Ramos (cell line): Measurements from ENCODE around the gene BDKRB1.

Experiments used
- in situ Hi-C: fragments of 300-500 bp; cut with MboI; formaldehyde crosslinking; loops from one replicate; pipeline ENCODE4 v1.14.3; 2022; ENCODE audit warnings: low sequenced_read_pairs; ENCODE audit not compliant: unreplicated experiment

BDKRB1 gene

DNA sequence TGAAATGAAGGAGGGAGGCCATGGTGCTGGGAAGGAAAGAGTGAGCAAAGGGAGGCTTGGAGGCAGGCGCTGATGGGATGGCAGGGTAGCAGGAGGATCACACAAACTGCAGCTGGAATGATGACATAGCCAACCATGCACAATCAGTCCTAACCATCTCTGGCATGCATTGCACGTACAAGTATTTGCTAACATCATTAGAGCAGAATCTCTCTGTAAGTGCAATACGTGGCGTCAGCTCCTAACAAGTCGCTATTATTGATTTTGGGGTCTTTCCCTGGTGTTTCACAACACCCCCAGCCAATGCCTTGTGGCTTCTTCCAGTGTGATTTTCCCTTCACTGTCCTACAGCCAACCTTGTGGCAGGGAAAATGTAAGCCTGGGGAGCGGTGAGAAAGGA lies 18.5 kb downstream of the BDKRB1 start:
- in situ Hi-C loops: loop anchor here (10.0 kb wide), 1 partner anchor 710 kb away; no protein-coding TSS in a partner anchor

DNA sequence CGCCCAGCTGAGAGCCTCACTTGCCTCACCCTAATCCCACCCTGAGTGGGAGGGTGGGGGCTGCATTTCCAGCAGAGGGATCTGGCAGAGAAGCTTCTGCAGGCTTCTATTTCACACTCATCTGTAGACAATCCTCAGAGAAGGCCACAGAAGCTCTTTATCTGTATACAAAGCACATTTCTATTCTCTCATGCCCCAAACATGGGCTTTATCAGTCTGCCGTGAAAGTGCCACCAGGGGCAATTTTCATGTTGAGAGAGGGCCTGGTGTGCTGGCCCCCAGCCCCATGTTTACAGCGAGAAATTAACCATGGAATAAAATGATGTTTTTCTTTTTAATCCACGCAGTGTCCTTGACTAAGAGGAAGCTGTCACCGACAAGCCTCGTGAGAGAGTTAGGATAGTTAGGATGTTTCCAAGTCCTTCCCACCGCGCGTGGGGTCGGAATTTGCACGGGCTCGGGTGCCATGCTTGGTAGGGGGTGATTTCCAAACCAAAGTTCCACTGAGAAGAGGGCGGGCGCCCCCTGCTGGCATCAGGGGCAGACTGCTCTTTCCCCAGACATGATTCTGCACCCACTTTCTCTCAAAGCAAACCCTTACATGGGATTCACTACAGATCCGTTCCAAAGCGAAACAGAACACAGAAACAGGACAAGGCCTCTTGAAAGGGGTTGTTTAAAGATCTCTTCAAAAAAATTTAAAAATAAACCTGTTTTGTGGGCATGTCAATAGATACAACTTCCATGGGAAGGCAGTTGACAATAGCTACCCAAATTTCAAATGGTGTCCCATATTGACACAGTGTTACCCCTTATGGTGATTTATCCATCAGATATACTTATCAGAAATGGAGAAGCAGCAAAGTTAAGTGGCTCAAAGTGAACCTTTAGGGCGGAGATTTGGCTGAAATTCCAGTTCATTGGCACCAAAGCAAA lies 19.4 kb downstream of the BDKRB1 start:
- in situ Hi-C loops: loop anchor here (10.0 kb wide), 1 partner anchor 711 kb away; no protein-coding TSS in a partner anchor

DNA sequence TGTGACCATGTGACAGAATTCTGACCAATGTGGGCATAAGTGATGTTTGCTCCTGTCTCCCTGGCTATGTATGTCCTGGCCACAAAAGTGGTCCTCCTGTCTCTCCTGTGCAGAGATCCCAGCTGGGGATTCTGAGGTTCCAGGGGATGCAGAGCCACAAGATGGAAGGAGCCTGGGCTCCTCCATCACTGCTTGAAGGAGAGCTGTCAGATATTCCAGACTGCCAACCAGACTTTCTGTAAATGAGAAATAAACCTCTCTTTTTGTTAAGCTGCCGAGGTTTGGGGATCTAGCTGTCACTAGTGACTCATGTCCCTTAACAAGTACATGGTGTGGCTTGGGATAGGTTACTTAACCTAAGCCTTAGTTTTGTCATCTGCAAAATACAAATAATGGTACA lies 21.9 kb downstream of the BDKRB1 start:
- in situ Hi-C loops: loop anchor here (10.0 kb wide), 1 partner anchor 713 kb away; no protein-coding TSS in a partner anchor

DNA sequence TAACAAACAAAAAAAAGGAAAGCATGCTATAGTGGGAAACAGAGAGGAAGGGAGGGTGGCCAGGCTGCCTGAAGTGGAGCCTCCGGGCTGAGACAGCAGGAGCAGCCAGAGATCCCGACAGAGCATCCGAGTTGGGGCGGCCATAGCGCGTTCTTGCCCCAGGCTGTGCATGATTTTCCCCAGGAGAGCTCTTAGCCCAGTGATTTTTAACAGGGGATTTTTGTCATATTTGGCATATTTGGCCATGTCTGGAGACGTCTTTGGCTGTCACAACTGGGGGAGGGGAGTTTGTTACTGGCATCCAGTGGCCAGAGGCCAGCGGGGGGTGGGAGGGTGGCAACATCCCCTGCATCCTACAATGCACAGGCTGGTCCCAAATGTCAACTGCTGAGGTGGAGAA lies 23.6 kb downstream of the BDKRB1 start:
- in situ Hi-C loops: loop anchor here (10.0 kb wide), 1 partner anchor 715 kb away; no protein-coding TSS in a partner anchor

DNA sequence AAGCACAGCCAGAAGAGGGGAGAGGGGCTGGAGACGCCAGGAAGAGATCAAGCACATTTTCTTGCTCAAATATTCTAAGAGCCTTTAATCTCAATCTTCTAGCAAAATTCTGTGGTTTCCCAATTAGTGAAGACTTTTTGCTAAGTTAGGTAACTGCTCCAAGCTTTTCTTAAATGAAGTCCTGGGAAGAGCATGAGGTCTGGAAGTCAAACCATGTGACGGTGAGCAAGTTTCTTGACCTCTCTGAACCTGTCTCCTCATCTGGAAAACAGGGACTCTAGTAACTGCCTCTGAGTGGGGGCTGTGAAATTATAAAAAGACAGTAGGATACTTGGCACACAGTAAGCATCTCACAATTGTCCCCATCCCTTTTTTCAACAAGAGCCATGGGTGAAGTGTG lies 24.1 kb downstream of the BDKRB1 start:
- in situ Hi-C loops: no loop called here

DNA sequence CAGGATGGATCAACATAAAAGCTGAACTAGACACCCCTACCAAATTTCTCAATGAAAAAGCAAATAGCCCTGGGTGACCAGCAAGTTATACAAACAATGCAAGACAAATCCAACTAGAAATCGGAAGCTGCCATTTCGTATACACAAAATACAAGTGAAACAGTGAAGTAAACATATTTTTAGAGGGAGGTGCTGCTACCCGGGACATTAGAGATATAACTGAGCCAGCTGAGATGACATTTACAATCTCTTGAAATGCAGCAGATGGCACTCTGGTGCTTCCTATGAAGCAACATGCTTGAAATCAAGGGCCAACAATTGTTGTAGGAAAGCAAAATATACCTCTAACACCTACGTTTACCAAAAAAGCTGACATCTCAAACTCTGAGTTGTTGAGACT lies 25.5 kb downstream of the BDKRB1 start:
- in situ Hi-C loops: no loop called here

DNA sequence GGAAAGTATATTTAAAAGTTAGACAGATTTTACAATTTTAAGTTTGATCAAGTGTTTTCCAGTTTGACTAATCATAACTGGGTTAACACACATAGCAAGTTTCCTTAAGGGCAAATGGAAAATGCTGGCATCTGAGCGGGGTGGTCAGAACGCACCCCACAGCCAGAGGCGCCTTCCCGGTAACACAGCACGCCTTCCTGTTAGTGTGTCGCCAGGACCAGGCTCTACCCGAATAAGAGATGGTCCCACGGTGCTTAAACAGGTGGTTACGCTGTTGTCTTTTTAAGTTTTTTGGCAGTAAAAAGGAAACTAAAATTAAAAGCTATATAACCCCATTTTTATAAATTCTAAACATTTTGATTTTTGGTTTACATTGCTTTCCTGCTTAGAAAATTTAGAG lies 28.0 kb downstream of the BDKRB1 start:
- in situ Hi-C loops: no loop called here

DNA sequence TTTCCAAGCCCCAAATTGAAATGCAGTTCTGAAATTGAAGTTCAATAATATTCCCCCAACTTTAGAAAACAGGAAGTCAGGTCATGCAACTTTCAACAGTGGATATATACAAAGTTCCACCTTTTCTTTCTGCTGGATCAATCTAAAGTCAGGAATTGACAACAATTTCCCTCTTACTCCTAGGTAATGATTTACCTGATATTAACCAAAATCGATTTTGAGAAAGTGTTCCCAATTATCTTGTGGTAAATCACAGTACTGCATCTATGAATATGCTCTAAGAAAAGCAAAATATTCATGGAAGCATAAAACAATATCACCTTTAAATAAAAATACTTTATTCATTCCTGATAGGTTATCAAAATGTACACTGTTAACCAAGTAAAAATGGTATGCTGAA lies 28.4 kb downstream of the BDKRB1 start:
- in situ Hi-C loops: no loop called here

DNA sequence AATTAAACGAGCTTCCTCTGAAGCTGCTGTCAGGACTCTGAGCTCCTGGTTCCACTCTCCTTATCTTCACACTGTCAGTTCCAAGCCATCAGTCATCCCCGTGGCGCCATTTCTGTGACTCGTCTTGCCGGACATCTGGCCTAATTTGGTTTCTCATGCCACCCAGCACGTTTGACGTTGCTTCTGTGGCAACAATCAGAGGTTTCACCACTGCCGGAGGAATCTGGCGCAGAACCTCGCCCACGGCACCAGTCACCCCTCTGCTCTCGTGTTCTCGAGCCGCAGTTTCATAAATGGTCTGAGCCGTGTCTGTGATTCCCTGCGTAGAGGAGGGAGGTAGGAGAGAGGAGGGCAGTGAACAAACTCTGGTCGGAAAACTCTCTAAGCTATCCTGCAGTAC lies 29.7 kb downstream of the BDKRB1 start:
- in situ Hi-C loops: no loop called here

DNA sequence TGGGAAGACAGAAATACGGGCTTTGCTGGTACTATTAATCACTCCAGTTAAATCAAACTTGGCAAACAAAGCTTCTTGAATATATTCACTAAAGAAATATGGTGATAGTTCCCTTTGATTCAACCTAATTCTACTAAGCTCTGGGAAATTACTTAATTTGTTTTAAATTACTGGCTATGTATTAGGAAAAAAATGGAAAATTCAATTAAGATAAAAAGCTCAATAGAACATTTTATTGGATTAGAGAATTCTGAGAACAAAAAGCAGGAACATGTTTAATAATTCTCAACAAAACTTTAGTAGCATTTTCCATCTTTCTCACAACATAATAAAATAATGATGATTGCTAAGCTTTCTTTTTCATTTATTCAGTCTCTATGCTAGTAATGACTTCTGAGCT lies 30.2 kb downstream of the BDKRB1 start:
- in situ Hi-C loops: no loop called here

DNA sequence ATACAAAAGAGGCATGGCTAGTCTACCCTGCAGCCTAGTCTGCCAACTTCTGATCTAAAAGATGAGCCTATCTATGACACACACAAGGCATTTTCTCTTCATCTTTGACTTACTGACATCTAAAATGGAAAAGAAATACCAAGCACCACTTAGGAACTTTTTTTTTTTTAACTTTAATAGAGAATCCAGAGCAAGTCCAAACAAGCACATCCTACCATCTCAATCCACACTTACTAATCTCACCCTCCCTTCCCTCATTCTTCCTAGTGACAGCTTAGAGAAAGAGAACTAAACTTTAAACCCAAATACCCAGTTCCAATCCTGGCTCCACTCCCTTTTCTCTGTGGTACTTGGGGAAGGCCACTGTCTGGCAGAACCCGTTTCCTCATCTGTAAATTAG lies 31.8 kb downstream of the BDKRB1 start:
- in situ Hi-C loops: no loop called here

DNA sequence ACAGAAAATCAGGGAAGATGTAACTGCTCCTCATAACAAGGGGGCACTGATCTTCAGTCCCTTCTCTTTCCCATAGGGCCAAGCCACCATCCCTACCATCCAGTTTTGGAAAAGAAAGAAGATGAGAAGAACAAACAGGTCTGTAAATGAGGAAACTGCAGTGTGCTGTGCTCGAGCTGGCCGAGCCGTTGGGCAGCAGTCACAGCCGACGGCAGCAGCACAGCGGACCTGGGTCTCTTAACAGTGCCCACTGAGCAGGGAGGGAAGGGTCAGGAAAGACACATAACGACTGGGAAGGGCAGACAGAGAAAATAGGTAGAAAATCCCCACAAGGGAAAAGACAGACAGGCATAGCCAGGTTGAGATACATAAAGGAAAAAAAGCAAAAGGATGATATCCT lies 38.2 kb downstream of the BDKRB1 start:
- in situ Hi-C loops: loop anchor here (10.0 kb wide), 1 partner anchor 121 kb away; no protein-coding TSS in a partner anchor

DNA sequence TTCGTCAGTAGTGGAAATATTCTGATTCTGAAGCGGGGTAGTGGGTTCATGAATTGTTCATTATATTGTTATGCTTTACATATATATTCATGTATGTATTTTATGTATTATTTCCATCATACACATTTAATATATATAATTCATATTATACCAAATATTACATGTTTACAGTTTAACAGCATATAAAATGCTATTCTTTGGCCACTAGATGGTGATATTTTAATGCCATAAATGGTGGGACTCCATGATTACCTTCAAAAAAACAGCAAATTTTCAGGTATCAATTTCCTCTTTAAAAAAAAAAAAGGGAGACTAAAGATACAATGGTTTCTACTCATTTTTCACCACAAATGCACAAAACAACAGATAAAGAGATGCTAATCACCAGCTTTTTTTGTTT lies 41.0 kb downstream of the BDKRB1 start:
- in situ Hi-C loops: loop anchor here (10.0 kb wide), 1 partner anchor 118 kb away; no protein-coding TSS in a partner anchor

DNA sequence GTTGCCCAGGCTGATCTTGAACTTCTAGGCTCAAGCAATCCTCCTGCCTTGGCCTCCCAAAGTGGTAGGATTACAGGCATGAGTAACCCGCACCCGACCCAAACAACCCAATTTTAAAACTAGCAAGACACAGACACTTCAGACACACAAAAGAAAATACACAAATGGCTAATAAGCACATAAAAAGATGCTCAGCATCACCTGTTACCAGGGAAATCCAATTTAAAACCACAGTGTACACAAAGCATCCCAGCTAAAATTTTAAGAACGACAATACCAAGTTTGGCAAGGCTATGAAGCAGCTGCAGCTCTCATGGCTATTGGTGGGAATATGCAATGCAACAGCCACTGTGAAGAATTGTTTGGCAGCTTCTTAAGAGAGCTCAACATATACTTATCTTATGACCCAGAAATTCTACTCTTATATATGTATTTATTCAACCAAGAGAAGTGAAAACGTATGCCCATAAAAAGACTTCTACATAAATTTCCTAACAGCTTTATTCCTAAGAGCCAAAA lies 42.0 kb downstream of the BDKRB1 start:
- in situ Hi-C loops: loop anchor here (10.0 kb wide), 1 partner anchor 117 kb away; no protein-coding TSS in a partner anchor

DNA sequence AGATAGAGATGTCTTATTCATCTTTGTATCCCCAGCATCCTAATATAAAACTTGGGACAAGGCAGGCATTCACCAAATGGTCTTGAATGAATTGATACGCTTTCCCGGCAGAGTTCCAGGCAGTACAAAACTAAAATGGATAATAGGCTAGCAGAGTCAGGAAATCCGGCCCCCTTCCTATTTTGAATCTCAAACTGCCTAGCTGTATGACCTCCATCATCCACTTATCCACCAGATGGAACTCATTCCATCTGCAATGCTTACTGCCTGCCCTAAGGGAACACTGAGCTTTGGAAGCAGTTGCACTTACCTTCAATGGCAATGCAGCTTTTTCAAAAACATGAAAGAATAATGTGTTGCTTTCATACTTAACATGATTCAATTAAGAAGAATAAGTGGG lies 43.4 kb downstream of the BDKRB1 start:
- in situ Hi-C loops: loop anchor here (10.0 kb wide), 1 partner anchor 115 kb away; no protein-coding TSS in a partner anchor

DNA sequence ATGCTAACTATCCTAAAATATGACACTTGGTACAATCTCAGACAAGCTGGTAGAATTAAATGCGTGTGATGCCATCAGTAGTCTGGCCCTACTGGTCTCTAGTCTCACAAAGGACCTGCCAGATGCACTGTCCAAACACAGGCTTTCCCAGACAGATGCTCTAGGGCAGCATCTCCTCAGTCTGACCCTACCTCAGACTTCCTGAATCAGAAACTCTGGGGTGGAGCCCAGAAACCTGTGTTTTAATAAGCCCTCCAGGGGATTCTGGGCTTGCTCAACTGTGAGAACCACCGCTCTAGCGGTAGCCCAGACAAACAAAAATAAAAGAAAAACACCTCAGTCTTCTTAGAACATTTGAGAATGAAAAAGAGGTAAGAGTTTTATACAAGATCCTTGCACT lies 48.0 kb downstream of the BDKRB1 start:
- in situ Hi-C loops: no loop called here

DNA sequence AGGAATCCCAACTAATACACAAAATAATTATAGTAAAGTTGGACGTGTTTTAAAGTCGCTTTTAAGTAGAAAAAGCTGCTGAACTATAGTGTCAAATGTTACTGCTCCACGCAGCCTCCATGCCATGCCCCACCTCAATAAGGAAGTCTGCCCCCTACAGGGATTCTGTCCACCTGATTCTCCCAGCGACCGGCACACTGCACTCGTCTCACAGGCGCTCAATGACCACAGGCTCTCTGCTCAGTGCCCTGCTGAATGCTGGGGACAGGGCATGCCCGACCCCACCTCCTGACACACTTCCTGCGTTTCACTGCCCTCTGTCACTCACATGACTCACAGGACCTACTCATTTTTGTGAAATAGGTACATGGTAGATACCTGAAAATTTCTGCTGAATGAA lies 48.9 kb downstream of the BDKRB1 start:
- in situ Hi-C loops: no loop called here

DNA sequence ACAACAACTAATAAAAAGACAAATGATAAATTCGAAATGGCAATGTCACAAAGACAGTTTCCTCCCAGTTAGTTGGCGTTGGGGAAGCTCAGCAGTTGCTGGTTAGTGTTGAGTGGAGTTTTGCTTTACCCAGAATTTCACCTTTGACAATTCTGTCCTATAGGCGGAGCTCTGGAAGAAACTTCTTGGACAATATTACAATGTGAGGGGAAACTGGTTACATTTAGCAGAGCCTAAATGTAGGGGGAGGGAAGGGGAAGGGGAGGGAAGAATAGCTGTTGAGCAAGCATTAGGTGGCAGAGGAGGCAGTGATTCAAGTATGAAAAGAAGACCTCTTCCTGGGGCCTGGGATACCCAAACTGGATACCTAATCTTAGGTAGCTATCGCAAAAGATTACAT lies 51.4 kb downstream of the BDKRB1 start:
- in situ Hi-C loops: no loop called here

DNA sequence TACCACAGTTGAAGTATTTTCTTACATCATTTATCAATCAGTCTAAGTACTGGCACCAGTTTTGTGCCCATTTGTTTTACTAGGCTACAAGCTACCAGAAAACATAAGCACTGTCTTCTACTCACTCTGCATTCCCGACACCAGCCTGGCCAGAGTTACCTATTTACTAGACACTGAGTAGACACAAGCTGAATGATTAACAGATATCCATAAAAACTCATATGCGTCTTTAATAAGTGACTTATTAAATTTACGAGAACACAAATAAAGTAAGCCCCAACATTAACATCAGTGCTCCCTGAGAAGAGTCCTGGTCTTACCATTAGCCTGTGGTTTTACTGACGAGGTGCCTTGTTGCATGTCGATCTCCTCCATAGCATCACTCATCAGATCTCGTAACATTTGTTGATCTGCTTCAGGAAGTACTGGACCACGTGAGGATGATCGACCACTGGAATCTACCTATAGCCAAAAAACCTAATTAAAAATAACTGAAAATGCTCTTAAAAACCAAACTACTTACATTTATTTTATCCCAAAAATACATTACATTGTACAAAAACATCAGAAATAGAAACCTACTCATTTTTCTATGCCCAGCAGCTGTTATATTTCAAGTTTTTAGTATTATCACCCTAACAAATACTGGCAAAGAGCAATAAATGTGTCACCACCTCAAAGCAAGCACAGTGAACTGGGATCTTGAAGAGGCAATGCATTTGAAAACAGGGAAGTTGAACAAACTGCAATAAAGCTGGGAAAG lies 53.3 kb downstream of the BDKRB1 start:
- in situ Hi-C loops: no loop called here

DNA sequence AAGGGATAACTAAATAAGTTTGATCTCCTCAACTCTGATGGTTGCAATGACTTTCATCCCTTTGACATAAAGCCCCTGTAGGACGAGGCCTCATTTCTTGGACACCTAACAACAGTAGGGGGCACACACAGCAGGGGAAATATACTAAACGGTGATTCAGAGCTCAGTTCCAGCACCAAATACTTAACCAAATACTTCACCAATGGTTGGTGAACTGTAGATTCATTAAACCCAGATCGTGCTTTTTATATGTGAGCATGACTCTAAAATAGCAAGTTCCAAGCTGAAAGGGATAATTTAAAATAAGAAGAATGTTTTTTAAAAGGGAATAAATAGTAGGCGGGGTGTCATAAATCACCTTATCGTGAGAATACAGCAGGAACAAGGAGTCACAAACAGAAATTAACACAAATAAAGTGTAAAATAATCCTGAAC lies 53.9 kb downstream of the BDKRB1 start:
- in situ Hi-C loops: no loop called here

DNA sequence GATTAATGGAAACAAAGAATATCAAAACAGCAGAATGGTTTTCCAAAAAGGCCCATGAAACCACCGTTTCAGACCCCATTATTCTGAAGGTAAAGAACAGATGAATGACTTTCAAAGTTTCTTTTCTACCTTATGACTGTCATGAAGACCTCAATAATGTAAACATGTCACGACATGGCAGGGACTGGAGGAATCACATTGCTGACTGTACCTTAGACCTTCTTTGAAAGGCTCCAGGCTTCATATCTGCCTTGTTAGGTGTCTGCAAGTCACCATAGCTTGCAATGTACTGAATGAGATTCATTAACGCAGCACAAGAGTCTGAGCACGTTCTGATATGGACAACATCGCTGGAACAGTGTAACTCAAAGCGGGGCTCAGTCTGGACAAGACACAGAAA lies 54.9 kb downstream of the BDKRB1 start:
- in situ Hi-C loops: no loop called here
